H1 (cell line): Measurements from ENCODE around the gene ATOH8. TPM values are rescaled to one million over a fixed set of nuclear protein-coding genes. Genes with fewer than 3 reads are reported as not detected.

ENCODE experiments used
- CHD1 ChIP-seq: IDR thresholded peaks from 2 replicates; pipeline ENCODE4 v1.6.1; 2012; ENCODE audit warnings: low read depth, low read length, improper control_type of control experiment
- CHD7 ChIP-seq: fragments of 300-600 bp; sonication (generic); IDR thresholded peaks from 2 replicates; pipeline ENCODE4 v1.7.1; 2012; ENCODE audit warnings: low read length, moderate library complexity, mild to moderate bottlenecking, inconsistent platforms; ENCODE audit not compliant: insufficient replicate concordance
- MAFK ChIP-seq: IDR thresholded peaks from 2 replicates; pipeline ENCODE4 v1.6.1; 2012; ENCODE audit warnings: low read depth, mild to moderate bottlenecking, improper control_type of control experiment, low read length
- SAP30 ChIP-seq: fragments of 300-600 bp; sonication (generic); IDR thresholded peaks from 2 replicates; pipeline ENCODE4 v1.7.1; 2012; ENCODE audit warnings: low read length, moderate library complexity, mild to moderate bottlenecking, inconsistent platforms; ENCODE audit not compliant: insufficient read depth, insufficient replicate concordance
- SRF ChIP-seq: IDR thresholded peaks from 2 replicates; pipeline ENCODE4 v1.6.1; 2011; ENCODE audit warnings: mild to moderate bottlenecking, low read depth, low read length, moderate library complexity
- polyA plus RNA-seq, 7 experiments: library from polyadenylated mRNA; depleted of rRNA in 3 of 7; stranded (reverse) in 5 of 7; unstranded in 2 of 7; fragments of >200 nt in 5 of 7; fragments of 200-250 nt in 2 of 7; gene quantifications; 1 replicate in 5 of 7; 2 replicates in 1 of 7; 4 replicates in 1 of 7; pipeline versions ENCODE4 v1.2.1 to v1.2.3, GENCODE V29; 2011 to 2013; ENCODE audit warnings: missing spikeins in 2 of 7, mixed read lengths in 2 of 7
- total RNA-seq: library from RNA; stranded (reverse); fragmentation: NEBNext Ultra II Directional; extraction: Animal tissue kit (Norgen Biotek cat#: 25700); gene quantifications from 2 replicates; pipeline ENCODE4 v1.2.1, GENCODE V29; 2021
- TF ChIP-seq, protein P1 (sequence below): IDR thresholded peaks from 2 replicates; pipeline ENCODE4 v1.6.1; 2012; ENCODE audit warnings: inconsistent platforms

Gene ATOH8
- total and polyA plus RNA-seq, 2 of the 8 experiments (the other 6 are each of a cell fraction or from before 2014, with no cell fraction given) = 0.50 to 0.53 TPM

DNA sequence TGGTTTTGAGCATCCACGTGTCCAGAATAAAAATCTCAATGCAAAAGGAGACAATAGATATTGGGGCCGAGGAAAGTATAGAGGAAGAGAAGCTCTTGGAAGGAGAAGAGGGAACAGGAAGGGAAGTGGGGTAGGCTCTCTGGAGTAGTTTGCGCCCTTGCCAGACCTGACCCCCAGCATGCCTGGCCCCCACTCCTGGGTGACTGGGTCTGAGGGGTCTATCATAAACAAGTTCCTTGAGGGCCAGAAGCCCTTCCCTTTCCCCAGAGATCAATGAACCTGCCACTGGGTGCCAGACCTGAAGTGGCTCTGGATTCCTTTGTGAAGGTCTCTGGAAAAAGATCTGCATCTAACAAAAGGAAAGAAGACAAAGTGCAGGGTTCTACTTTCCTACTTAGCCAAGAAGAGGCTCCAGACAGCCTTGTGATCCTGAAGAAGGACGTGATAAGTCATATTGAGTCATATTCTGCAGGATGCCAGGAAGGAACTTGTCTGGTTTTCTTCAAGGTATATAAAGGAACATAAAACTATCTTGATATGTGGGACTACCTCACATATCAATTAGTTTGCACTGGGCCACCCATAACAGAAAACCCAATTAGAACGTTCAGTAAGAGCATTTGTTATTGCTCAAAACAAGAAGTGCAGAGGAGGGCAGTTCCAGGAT, 18.7 kb upstream of the ATOH8 start (continued):
- TF ChIP-seq CHD7 (no peak), SRF (no peak), CHD1 (no peak), MAFK (no peak), SAP30 (no peak)
- TF ChIP-seq, protein P1, sequence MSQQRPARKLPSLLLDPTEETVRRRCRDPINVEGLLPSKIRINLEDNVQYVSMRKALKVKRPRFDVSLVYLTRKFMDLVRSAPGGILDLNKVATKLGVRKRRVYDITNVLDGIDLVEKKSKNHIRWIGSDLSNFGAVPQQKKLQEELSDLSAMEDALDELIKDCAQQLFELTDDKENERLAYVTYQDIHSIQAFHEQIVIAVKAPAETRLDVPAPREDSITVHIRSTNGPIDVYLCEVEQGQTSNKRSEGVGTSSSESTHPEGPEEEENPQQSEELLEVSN = no peak
